AG09319 (cell line): ENCODE results near the gene LRP4.

Experiments
- DNase-seq: peaks from one replicate; pipeline ENCODE4 v3.0.0-alpha.2; 2010; ENCODE audit warnings: low read depth; ENCODE audit errors: extremely low read depth
- CTCF ChIP-seq: IDR thresholded peaks from 2 replicates; pipeline ENCODE4 v1.5.1; 2011; ENCODE audit warnings: low read depth, mild to moderate bottlenecking, inconsistent platforms, low read length, moderate library complexity

LRP4 gene

GRCh38 chr11:46896719-46897406 is 21.5 kb downstream of the LRP4 start:
- TF ChIP-seq CTCF: peak; percentile 12

GRCh38 chr11:46895821-46896220 is 22.5 kb downstream of the LRP4 start:
- DNase-seq: no peak
- no peak for TF ChIP-seq CTCF

More at GRCh38 chr11:46896719-46897406, 21.5 kb downstream of the LRP4 start:
- DNase-seq: no peak

GRCh38 chr11:46894961-46895360 is 23.4 kb downstream of the LRP4 start:
- no peak for TF ChIP-seq CTCF
- DNase-seq: no peak

- no peak for TF ChIP-seq CTCF
- no peak for DNase-seq
Observed at GRCh38 chr11:46894506-46894905, 23.8 kb downstream of the LRP4 start.

- DNase-seq: no peak
- no peak for TF ChIP-seq CTCF
Observed at GRCh38 chr11:46892838-46893237, 25.5 kb downstream of the LRP4 start.

- no peak for TF ChIP-seq CTCF
- no peak for DNase-seq
Observed at GRCh38 chr11:46892109-46892508, 26.2 kb downstream of the LRP4 start.

- no peak for TF ChIP-seq CTCF
- no peak for DNase-seq
Observed at GRCh38 chr11:46890665-46891064, 27.7 kb downstream of the LRP4 start.
